HCT116 (cell line): ENCODE results near the gene PRPF19. TPM values are rescaled to one million over a fixed set of nuclear protein-coding genes. Genes with fewer than 3 reads are reported as not detected.

Experiments used
- ATAC-seq: fragments of 200-7000 bp; cut with Tn5 transposase; 2 replicates; pipeline ENCODE4 v1.9.1; 2020; ENCODE audit warnings: mild to moderate bottlenecking, moderate library complexity
- BruUV-seq: library from RNA; stranded (reverse); fragments of 400-500 nt; replicated peaks from 2 replicates; lab custom pipeline; 2021; lab: Mats Ljungman, UMichigan
- CTCF ChIA-PET: fragments of 300-600 bp; sonication (Branson Sonifier 250); formaldehyde crosslinking; loops from one replicate; lab custom pipeline; 2021; ENCODE audit warnings: antibody characterized with exemption; lab: Charles Lee
- POLR2A ChIA-PET: fragments of 300-600, 350-600 bp; sonication (Branson Sonifier 250); formaldehyde crosslinking; loops from one replicate; lab custom pipeline; 2021; ENCODE audit warnings: antibody characterized with exemption; lab: Charles Lee
- RAD21 ChIA-PET, 2 experiments: fragments of 300-600 bp; sonication (Branson Sonifier 250); formaldehyde crosslinking; loops; one replicate each; lab custom pipeline; 2023; ENCODE audit warnings: low total read pairs in 2 of 2; ENCODE audit not compliant: uncharacterized antibody in 2 of 2, unreplicated experiment in 2 of 2, low non-redundant PET in 1 of 2; lab: Charles Lee
- DNase-seq: peaks from one replicate; pipeline ENCODE4 v3.0.0-alpha.2; 2010; ENCODE audit warnings: low read depth, low spot score
- H2AFZ ChIP-seq: fragments of 200-600 bp; shearing (Covaris generic), sonication (generic); 2 replicates; pipeline ENCODE4 v1.6.1; 2017; ENCODE audit warnings: low read depth, mixed run types, mixed read lengths, antibody characterized with exemption, low read length; ENCODE audit not compliant: poor library complexity, severe bottlenecking
- H3K27ac ChIP-seq: 2 replicates; pipeline ENCODE4 v1.5.1; 2012; ENCODE audit warnings: low read depth, low read length
- H3K27me3 ChIP-seq: fragments of 200-600 bp; sonication (generic); 2 replicates; pipeline ENCODE4 v1.6.1; 2016; ENCODE audit warnings: mixed run types, low read length, mixed read lengths; ENCODE audit not compliant: insufficient read depth
- H3K36me3 ChIP-seq, 2 experiments: fragments of 200-500 bp in 1 of 2; fragments of 200-600 bp in 1 of 2; sonication (Bioruptor generic) in 1 of 2; sonication (generic) in 1 of 2; 2 replicates each; pipeline versions ENCODE4 v1.5.1 to v1.6.1; 2014 to 2016; ENCODE audit warnings: low read length in 2 of 2, inconsistent platforms in 1 of 2, mixed read lengths in 1 of 2, mixed run types in 1 of 2; ENCODE audit not compliant: insufficient read depth in 2 of 2, control insufficient read depth in 1 of 2
- H3K4me1 ChIP-seq, 2 experiments: fragments of 200-600 bp in 1 of 2; sonication (generic) in 1 of 2; 2 replicates each; pipeline versions ENCODE4 v1.5.1 to v1.6.1; 2012 to 2017; ENCODE audit warnings: low read length in 2 of 2, inconsistent platforms in 1 of 2, mild to moderate bottlenecking in 1 of 2, mixed read lengths in 1 of 2, mixed run types in 1 of 2, moderate library complexity in 1 of 2; ENCODE audit not compliant: insufficient read depth in 2 of 2, control insufficient read depth in 1 of 2
- H3K4me2 ChIP-seq: fragments of 200-600 bp; sonication (generic); 2 replicates; pipeline ENCODE4 v1.6.1; 2017; ENCODE audit warnings: mixed run types, low read length, mixed read lengths
- H3K4me3 ChIP-seq, 2 experiments: fragments of 200-600 bp in 1 of 2; sonication (generic) in 1 of 2; replicated peaks in 1 of 2; 2 replicates each; pipeline ENCODE4 v1.5.1; 2011 to 2016; ENCODE audit warnings: low read length in 2 of 2, control low read depth in 1 of 2, low read depth in 1 of 2, mild to moderate bottlenecking in 1 of 2, mixed read lengths in 1 of 2, mixed run types in 1 of 2
- H3K79me2 ChIP-seq: fragments of 200-600 bp; sonication (generic); 2 replicates; pipeline ENCODE4 v1.6.1; 2017; ENCODE audit warnings: mild to moderate bottlenecking, mixed run types, low read length, moderate library complexity, mixed read lengths; ENCODE audit not compliant: insufficient read depth
- H3K9ac ChIP-seq: fragments of 200-600 bp; sonication (generic); 2 replicates; pipeline ENCODE4 v1.6.1; 2016; ENCODE audit warnings: low read length, mixed read lengths
- H3K9me2 ChIP-seq: fragments of 200-600 bp; sonication (generic), shearing (Covaris generic); 2 replicates; pipeline ENCODE4 v1.6.1; 2017; ENCODE audit warnings: mixed run types, mild to moderate bottlenecking, moderate library complexity; ENCODE audit not compliant: insufficient read depth
- H3K9me3 ChIP-seq, 2 experiments: fragments of 200-500 bp in 1 of 2; fragments of 200-600 bp in 1 of 2; sonication (Bioruptor generic) in 1 of 2; sonication (generic) in 1 of 2; 2 replicates each; pipeline ENCODE4 v1.6.1; 2014 to 2017; ENCODE audit warnings: low read length in 2 of 2, mixed read lengths in 2 of 2, inconsistent platforms in 1 of 2, low read depth in 1 of 2, mild to moderate bottlenecking in 1 of 2, mixed run types in 1 of 2, moderate library complexity in 1 of 2; ENCODE audit not compliant: control insufficient read depth in 1 of 2, insufficient read depth in 1 of 2
- H4K20me1 ChIP-seq: fragments of 200-600 bp; sonication (generic), shearing (Covaris generic); 2 replicates; pipeline ENCODE4 v1.6.1; 2017; ENCODE audit warnings: mixed run types, mild to moderate bottlenecking, moderate library complexity; ENCODE audit not compliant: insufficient read depth
- ATF3 ChIP-seq: IDR thresholded peaks from 2 replicates; pipeline ENCODE4 v1.6.1; 2012
- CBX3 ChIP-seq: IDR thresholded peaks from 2 replicates; pipeline ENCODE4 v1.6.1; 2012; ENCODE audit warnings: low read depth
- CEBPB ChIP-seq: IDR thresholded peaks from 2 replicates; pipeline ENCODE4 v1.6.1; 2012; ENCODE audit warnings: low read depth
- CTCF ChIP-seq, 3 experiments: fragments of 200-600 bp in 1 of 3; sonication (generic) in 1 of 3; IDR thresholded peaks in 2 of 3; conservative IDR thresholded peaks in 1 of 3; 2 replicates each; pipeline ENCODE4 v1.5.1; 2012 to 2017; ENCODE audit warnings: low read depth in 2 of 3, low read length in 2 of 3, antibody characterized with exemption in 1 of 3, borderline replicate concordance in 1 of 3, control low read depth in 1 of 3, mild to moderate bottlenecking in 1 of 3, mixed read lengths in 1 of 3, mixed run types in 1 of 3, moderate library complexity in 1 of 3; ENCODE audit not compliant: insufficient read depth in 1 of 3
- EGR1 ChIP-seq: IDR thresholded peaks from 2 replicates; pipeline ENCODE4 v1.6.1; 2012; ENCODE audit warnings: low read depth
- ELF1 ChIP-seq: IDR thresholded peaks from 2 replicates; pipeline ENCODE4 v1.6.1; 2012; ENCODE audit warnings: low read depth, borderline replicate concordance
- EZH2phosphoT487 ChIP-seq: fragments of 200-600 bp; IDR thresholded peaks from 2 replicates; pipeline ENCODE4 v1.6.1; 2018; ENCODE audit warnings: antibody characterized with exemption, borderline replicate concordance
- FOSL1 ChIP-seq: IDR thresholded peaks from 2 replicates; pipeline ENCODE4 v1.6.1; 2012; ENCODE audit warnings: low read depth
- JUND ChIP-seq: IDR thresholded peaks from 2 replicates; pipeline ENCODE4 v1.6.1; 2012
- MAX ChIP-seq: IDR thresholded peaks from 2 replicates; pipeline ENCODE4 v1.6.1; 2012
- POLR2A ChIP-seq: IDR thresholded peaks from 2 replicates; pipeline ENCODE4 v1.7.0; 2011; ENCODE audit warnings: borderline replicate concordance; ENCODE audit not compliant: insufficient read depth, insufficient read length; ENCODE audit errors: extremely low read depth
- POLR2AphosphoS5 ChIP-seq: IDR thresholded peaks from 2 replicates; pipeline ENCODE4 v1.6.1; 2011; ENCODE audit warnings: mild to moderate bottlenecking, low read depth, low read length, moderate library complexity
- RAD21 ChIP-seq: IDR thresholded peaks from 2 replicates; pipeline ENCODE4 v1.6.1; 2012; ENCODE audit warnings: low read depth, mild to moderate bottlenecking
- REST ChIP-seq: IDR thresholded peaks from 2 replicates; pipeline ENCODE4 v1.6.1; 2012; ENCODE audit warnings: low read depth
- SIN3A ChIP-seq: IDR thresholded peaks from 2 replicates; pipeline ENCODE4 v1.6.1; 2012; ENCODE audit warnings: low read depth
- SRF ChIP-seq: IDR thresholded peaks from 2 replicates; pipeline ENCODE4 v1.6.1; 2012; ENCODE audit warnings: low read depth
- TCF7L2 ChIP-seq: IDR thresholded peaks from 2 replicates; pipeline ENCODE4 v1.7.0; 2011; ENCODE audit warnings: borderline replicate concordance, inconsistent platforms; ENCODE audit not compliant: insufficient read depth, insufficient read length; ENCODE audit errors: extremely low read depth
- YY1 ChIP-seq: IDR thresholded peaks from 2 replicates; pipeline ENCODE4 v1.6.1; 2011; ENCODE audit warnings: low read length, low read depth, moderate library complexity, mild to moderate bottlenecking; ENCODE audit not compliant: insufficient replicate concordance; ENCODE audit errors: extremely low read depth
- ZBTB33 ChIP-seq: IDR thresholded peaks from 2 replicates; pipeline ENCODE4 v1.6.1; 2011; ENCODE audit warnings: mild to moderate bottlenecking, low read length, moderate library complexity; ENCODE audit not compliant: insufficient replicate concordance; ENCODE audit errors: extremely low read depth
- ZNF274 ChIP-seq: fragments of 200-500 bp; sonication (Bioruptor generic); IDR thresholded peaks from 2 replicates; pipeline ENCODE4 v1.6.1; 2014; ENCODE audit warnings: mild to moderate bottlenecking, low read depth, low read length, inconsistent platforms
- intact Hi-C: fragments of 100-400 bp; cut with micrococcal nuclease; formaldehyde crosslinking; loops from 2 replicates; pipeline ENCODE4 v1.10.0; 2022
- total RNA-seq: library from RNA; stranded (reverse); gene quantifications from one replicate; pipeline ENCODE4 v1.2.1, GENCODE V29; 2021; ENCODE audit not compliant: unreplicated experiment

The PRPF19 gene
- total RNA-seq, 1 experiment from 2014 or later = 156 TPM

- POLR2A ChIA-PET = no interaction called here
- Histone ChIP-seq H3K9me3 (no peaks in the 10 kb centered on the region), H3K27me3 (0 out of 2 replicates have a peak, but pooled peaks cover 6% of the 10 kb centered on the region), H3K27ac (no peak overlapping the region), H3K4me2 (no peak overlapping the region), H4K20me1 (no peaks in the 10 kb centered on the region)
- intact Hi-C loops = no loop called here
- RAD21 ChIA-PET = no interaction called here
- CTCF ChIA-PET = no interaction called here
- TF ChIP-seq EGR1 (no peak), REST (no peak), ZBTB33 (no peak), ELF1 (no peak), POLR2A (no peak), CTCF (IDR thresholded peaks at IDR 0.05 in 2 of 3, conservative IDR thresholded peaks at IDR 0.05 in 1 of 3; ENCODE audit: borderline replicate concordance in 1 of 3, insufficient read depth in 1 of 3, low read depth in 2 of 3, low read length in 2 of 3) (no peak), FOSL1 (no peak), CBX3 (no peak), MAX (no peak), YY1 (no peak), SRF (no peak), ZNF274 (no peak), CEBPB (no peak), JUND (no peak), TCF7L2 (no peak), SIN3A (no peak), ATF3 (no peak), RAD21 (no peak), EZH2phosphoT487 (no peak), POLR2AphosphoS5 (no peak)
- TF ChIP-seq, all 23 proteins: peak for 0
- no peaks in the 10 kb centered on the region for H3K9me2 ChIP-seq
- H3K4me1 ChIP-seq = no peaks in the 10 kb centered on the region
- DNase-seq = no peak
- H3K36me3 ChIP-seq = peaks cover 5 to 8% of the 10 kb centered on the region in 2 experiments; a peak in 3 of 4 replicates
- no TSS peak for BruUV-seq
- no peaks in the 10 kb centered on the region for H3K79me2 ChIP-seq
- H3K4me3 ChIP-seq = no peak overlapping the region
- H3K9ac ChIP-seq = no peak overlapping the region
- no peak for ATAC-seq
- H2AFZ ChIP-seq = no peak overlapping the region
Observed at GRCh38 chr11:60935676-60936442, 29.5 kb upstream of the PRPF19 start.
